Measurements from ENCODE around the gene ABCF2.
A peak's percentile ranks its signal among the peaks of the same experiment; 100 is the strongest.

ABCF2 gene

GRCh38 chr7:151239837-151240459 is 12.9 kb upstream of the ABCF2 start:
- H3K27me3 Mint-ChIP-seq = no peaks in the 10 kb centered on the region
- no peak overlapping the region for H3K4me3 Mint-ChIP-seq
- H3K4me1 Mint-ChIP-seq (ENCODE audit: low read depth) = peaks cover 27% of the 10 kb centered on the region
- no peaks in the 10 kb centered on the region for H3K9me3 Mint-ChIP-seq
- peak overlapping the region; percentile 14 for H3K27ac Mint-ChIP-seq
- H3K36me3 Mint-ChIP-seq (ENCODE audit: low read depth) = peaks cover 18% of the 10 kb centered on the region

DNA sequence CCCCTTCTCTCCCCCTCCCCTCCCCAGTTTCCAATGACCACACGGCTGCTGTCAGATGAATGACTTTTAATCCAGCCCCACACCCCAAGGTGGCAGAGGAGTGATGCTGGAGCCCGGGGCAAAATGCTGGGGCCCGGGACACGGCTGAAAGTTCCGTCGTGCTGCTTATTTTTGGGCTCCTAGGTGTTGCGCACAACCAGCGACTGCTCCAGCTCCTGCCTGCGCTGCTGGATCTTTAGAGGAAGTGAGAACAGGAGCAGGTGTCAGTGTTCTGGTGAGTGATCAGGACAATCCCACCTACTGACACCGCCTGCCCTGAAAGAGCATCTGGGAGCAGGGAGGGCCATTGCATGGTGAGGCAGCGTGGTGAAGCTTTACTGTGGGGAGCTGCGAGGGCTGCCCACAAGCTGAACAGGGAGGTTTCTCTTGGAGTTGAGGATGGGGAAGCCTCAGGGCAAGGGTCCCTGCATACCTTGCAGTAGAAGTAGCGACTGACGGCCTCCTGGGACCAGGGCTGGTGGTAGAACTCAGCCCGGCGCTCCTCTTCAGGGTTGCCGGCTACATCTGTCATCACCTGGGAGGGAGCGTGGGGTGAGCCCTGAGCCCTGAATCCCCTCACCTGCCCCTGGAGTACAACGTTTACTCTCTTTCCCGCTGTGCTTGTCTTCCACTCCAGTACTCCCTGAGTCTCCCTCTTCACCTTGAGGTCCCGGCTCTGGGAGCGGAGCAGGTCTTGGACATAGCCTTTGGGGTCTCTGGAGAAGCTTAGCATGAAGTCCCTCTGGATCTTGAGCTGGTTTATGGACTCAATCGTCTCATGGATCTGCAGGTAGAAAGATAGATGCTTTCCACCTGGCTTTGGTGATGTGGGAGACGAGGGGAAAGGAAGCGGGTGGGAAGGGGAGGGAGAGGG is 12.2 kb upstream of the ABCF2 start:
- no peak overlapping the region for H3K27ac Mint-ChIP-seq
- H3K4me1 Mint-ChIP-seq (ENCODE audit: low read depth) = peaks cover 26% of the 10 kb centered on the region
- no peak overlapping the region for H3K4me3 Mint-ChIP-seq
- no peaks in the 10 kb centered on the region for H3K9me3 Mint-ChIP-seq
- no peaks in the 10 kb centered on the region for H3K27me3 Mint-ChIP-seq
- H3K36me3 Mint-ChIP-seq (ENCODE audit: low read depth) = peaks cover 22% of the 10 kb centered on the region

DNA sequence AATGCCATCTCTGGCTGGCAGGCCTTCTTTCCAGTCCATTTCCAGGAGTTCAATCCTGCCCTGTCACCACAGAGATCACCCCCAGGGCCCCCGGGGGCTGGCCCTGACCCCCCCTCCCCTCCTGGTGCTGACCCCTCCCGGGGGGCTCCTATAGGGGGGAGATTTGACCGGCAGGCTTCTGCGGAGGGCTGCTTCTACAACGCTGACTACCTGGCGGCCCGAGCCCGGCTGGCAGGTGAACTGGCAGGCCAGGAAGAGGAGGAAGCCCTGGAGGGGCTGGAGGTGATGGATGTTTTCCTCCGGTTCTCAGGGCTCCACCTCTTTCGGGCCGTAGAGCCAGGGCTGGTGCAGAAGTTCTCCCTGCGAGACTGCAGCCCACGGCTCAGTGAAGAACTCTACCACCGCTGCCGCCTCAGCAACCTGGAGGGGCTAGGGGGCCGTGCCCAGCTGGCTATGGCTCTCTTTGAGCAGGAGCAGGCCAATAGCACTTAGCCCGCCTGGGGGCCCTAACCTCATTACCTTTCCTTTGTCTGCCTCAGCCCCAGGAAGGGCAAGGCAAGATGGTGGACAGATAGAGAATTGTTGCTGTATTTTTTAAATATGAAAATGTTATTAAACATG is 11.3 kb upstream of the ABCF2 start:
- Mint-ChIP-seq H3K4me3 (no peak overlapping the region), H3K27ac (no peak overlapping the region), H3K36me3 (ENCODE audit: low read depth) (peaks cover 30% of the 10 kb centered on the region), H3K9me3 (no peaks in the 10 kb centered on the region), H3K27me3 (no peaks in the 10 kb centered on the region), H3K4me1 (ENCODE audit: low read depth) (peaks cover 26% of the 10 kb centered on the region)

DNA sequence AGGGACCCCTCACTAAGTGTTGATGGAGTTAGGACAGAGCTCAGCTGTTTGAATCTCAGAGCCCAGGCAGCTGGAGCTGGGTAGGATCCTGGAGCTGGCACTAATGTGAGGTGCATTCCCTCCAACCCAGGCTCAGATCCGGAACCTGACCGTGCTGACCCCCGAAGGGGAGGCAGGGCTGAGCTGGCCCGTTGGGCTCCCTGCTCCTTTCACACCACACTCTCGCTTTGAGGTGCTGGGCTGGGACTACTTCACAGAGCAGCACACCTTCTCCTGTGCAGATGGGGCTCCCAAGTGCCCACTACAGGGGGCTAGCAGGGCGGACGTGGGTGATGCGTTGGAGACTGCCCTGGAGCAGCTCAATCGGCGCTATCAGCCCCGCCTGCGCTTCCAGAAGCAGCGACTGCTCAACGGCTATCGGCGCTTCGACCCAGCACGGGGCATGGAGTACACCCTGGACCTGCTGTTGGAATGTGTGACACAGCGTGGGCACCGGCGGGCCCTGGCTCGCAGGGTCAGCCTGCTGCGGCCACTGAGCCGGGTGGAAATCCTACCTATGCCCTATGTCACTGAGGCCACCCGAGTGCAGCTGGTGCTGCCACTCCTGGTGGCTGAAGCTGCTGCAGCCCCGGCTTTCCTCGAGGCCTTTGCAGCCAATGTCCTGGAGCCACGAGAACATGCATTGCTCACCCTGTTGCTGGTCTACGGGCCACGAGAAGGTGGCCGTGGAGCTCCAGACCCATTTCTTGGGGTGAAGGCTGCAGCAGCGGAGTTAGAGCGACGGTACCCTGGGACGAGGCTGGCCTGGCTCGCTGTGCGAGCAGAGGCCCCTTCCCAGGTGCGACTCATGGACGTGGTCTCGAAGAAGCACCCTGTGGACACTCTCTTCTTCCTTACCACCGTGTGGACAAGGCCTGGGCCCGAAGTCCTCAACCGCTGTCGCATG is 10.5 kb upstream of the ABCF2 start:
- Mint-ChIP-seq H3K27ac (no peak overlapping the region), H3K4me3 (no peak overlapping the region), H3K36me3 (ENCODE audit: low read depth) (peaks cover 34% of the 10 kb centered on the region), H3K9me3 (no peaks in the 10 kb centered on the region), H3K27me3 (no peaks in the 10 kb centered on the region), H3K4me1 (ENCODE audit: low read depth) (peaks cover 21% of the 10 kb centered on the region)

DNA sequence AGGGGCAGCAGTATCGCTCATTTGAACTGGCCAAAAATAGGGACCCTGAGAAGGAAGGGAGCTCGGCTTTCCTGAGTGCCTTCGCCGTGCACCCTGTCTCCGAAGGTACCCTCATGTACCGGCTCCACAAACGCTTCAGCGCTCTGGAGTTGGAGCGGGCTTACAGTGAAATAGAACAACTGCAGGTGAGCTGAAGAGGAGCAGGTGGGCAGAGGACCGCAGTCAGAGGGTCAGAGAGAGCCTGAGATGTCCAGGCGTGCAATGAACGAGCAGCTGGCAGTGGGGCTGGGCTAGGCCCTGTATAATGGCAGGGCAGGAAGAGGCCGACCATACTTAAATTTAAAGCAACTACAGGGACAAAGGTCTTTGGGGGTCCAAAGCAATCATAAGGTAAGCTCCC is 9.4 kb upstream of the ABCF2 start:
- no peak overlapping the region for H3K4me3 Mint-ChIP-seq
- H3K27me3 Mint-ChIP-seq = no peaks in the 10 kb centered on the region
- peaks cover 34% of the 10 kb centered on the region for H3K36me3 Mint-ChIP-seq (ENCODE audit: low read depth)
- no peaks in the 10 kb centered on the region for H3K9me3 Mint-ChIP-seq
- H3K27ac Mint-ChIP-seq = no peak overlapping the region
- peaks cover 30% of the 10 kb centered on the region for H3K4me1 Mint-ChIP-seq (ENCODE audit: low read depth)

GRCh38 chr7:151235091-151235787 is 8.2 kb upstream of the ABCF2 start:
- peak overlapping the region; percentile 17 for H3K4me3 Mint-ChIP-seq
- H3K36me3 Mint-ChIP-seq (ENCODE audit: low read depth) = peaks cover 34% of the 10 kb centered on the region
- H3K4me1 Mint-ChIP-seq (ENCODE audit: low read depth) = peaks cover 33% of the 10 kb centered on the region
- H3K27me3 Mint-ChIP-seq = no peaks in the 10 kb centered on the region
- H3K27ac Mint-ChIP-seq = no peak overlapping the region
- no peaks in the 10 kb centered on the region for H3K9me3 Mint-ChIP-seq

- no peaks in the 10 kb centered on the region for H3K27me3 Mint-ChIP-seq
- H3K4me1 Mint-ChIP-seq (ENCODE audit: low read depth) = peaks cover 33% of the 10 kb centered on the region
- peak overlapping the region; percentile 97 for H3K4me3 Mint-ChIP-seq
- H3K9me3 Mint-ChIP-seq = no peaks in the 10 kb centered on the region
- peaks cover 30% of the 10 kb centered on the region for H3K36me3 Mint-ChIP-seq (ENCODE audit: low read depth)
- peak overlapping the region; percentile 96 for H3K27ac Mint-ChIP-seq
Observed at GRCh38 chr7:151233804-151234203, 6.8 kb upstream of the ABCF2 start.

DNA sequence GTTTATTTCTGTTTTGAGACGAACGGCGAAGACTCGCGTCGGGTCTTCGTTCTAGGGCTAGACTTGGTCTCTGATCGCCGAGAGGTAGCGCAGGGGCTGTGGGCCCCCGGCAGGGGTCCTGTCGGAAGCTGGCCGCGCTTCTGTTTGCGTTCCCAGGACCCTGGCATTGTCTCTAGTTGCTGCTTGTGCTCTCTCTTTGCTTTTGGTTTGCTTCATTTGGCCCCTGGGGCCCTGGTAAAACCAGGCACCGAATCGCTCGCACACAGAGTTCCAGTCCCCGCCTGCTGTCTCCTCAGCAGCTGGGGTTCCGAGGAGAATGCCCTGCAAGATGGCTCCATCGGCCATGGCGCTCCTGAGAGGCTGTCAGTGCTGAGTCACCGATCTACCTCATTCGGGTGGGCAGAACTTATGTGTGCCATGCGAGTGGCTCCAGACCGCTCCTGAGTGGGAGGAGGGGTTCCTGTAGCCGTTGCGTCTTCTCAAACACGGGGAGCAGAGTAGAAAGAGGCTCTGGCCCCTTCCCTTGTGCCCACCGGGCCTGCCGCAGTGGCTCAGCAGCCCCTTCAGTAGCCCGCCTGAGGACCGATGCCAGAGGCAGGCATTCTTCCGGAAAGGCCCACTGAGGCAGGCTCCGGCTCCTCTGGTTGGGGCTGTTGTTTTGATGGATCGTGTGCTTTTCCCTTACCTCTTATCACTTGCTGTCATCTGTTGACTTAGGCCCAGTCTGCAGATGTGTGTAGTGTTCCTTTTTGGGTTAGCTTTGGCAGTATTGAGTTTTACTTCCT is 6.1 kb upstream of the ABCF2 start:
- Mint-ChIP-seq H3K36me3 (ENCODE audit: low read depth) (peaks cover 29% of the 10 kb centered on the region), H3K4me3 (peak overlapping the region; percentile 97), H3K27me3 (no peaks in the 10 kb centered on the region), H3K9me3 (no peaks in the 10 kb centered on the region), H3K4me1 (ENCODE audit: low read depth) (peaks cover 36% of the 10 kb centered on the region), H3K27ac (peak overlapping the region; percentile 96)

- no peaks in the 10 kb centered on the region for H3K27me3 Mint-ChIP-seq
- H3K4me3 Mint-ChIP-seq = peak within 1 kb of the TSS; percentile 97
- H3K27ac Mint-ChIP-seq = peak within 1 kb of the TSS; percentile 96
- H3K4me1 Mint-ChIP-seq (ENCODE audit: low read depth) = peaks cover 43% of the 10 kb centered on the region
- H3K36me3 Mint-ChIP-seq (ENCODE audit: low read depth) = peaks cover 29% of the 10 kb centered on the region
- H3K9me3 Mint-ChIP-seq = no peaks in the 10 kb centered on the region
Observed at GRCh38 chr7:151232091-151232916, 5.3 kb upstream of the ABCF2 start, which contains the start of gene CHPF2. TSS of gene CHPF2 (plus strand) at chr7:151232483. CDS start at chr7:151234012, 1,529 bp downstream.

DNA sequence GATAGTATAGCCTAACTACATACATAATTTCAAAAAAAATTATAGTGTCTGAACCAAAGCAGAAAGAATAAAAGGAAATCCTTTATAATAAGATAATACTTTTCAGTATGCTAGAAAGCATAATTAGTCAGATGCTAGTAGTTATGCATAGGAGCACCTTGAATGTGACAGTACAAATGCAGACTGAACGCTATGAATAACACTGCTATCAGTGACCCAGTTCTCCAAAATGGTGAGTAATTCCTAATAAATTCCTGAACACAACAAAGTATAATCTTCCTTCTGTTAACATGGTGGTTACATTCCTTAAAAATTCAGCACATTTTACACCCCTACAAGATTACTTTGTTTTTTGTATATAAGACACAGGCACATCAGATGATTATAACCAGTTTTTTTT is 4.1 kb upstream of the ABCF2 start:
- peak overlapping the region; percentile 97 for H3K4me3 Mint-ChIP-seq
- H3K27ac Mint-ChIP-seq = no peak overlapping the region
- no peaks in the 10 kb centered on the region for H3K27me3 Mint-ChIP-seq
- peaks cover 25% of the 10 kb centered on the region for H3K36me3 Mint-ChIP-seq (ENCODE audit: low read depth)
- H3K9me3 Mint-ChIP-seq = no peaks in the 10 kb centered on the region
- H3K4me1 Mint-ChIP-seq (ENCODE audit: low read depth) = peaks cover 55% of the 10 kb centered on the region

DNA sequence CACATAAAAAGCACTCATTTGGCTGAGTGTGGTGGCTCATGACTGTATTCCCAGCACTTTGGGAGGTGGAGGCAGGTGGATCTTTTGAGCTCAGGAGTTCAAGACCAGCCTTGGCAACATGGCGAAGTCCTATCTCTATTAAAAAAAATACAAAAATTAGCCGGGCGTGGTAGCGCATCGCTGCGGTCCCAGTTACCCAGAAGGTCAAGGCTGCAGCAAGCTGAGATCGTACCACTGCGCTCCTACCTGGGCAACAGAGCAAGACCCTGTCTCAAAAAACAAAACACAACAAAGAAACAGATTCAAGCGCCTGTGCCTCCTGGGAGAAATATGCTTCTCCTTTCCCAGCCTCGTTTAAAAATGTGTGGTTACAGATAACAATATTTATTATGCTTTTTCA is 2.2 kb upstream of the ABCF2 start:
- Mint-ChIP-seq H3K27ac (no peak overlapping the region), H3K4me1 (ENCODE audit: low read depth) (peaks cover 55% of the 10 kb centered on the region), H3K4me3 (no peak overlapping the region), H3K36me3 (ENCODE audit: low read depth) (peaks cover 31% of the 10 kb centered on the region), H3K27me3 (no peaks in the 10 kb centered on the region), H3K9me3 (no peaks in the 10 kb centered on the region)

GRCh38 chr7:151228024-151228866 is 1.2 kb upstream of the ABCF2 start:
- no peaks in the 10 kb centered on the region for H3K27me3 Mint-ChIP-seq
- peak overlapping the region; percentile 99 for H3K4me3 Mint-ChIP-seq
- peaks cover 46% of the 10 kb centered on the region for H3K4me1 Mint-ChIP-seq (ENCODE audit: low read depth)
- H3K27ac Mint-ChIP-seq = peak overlapping the region; percentile 98
- H3K9me3 Mint-ChIP-seq = no peaks in the 10 kb centered on the region
- H3K36me3 Mint-ChIP-seq (ENCODE audit: low read depth) = peaks cover 31% of the 10 kb centered on the region
